Astrocyte (in vitro differentiated cells and primary cell): ENCODE measurements around the gene VPS37B. TPM values are rescaled to one million over a fixed set of nuclear protein-coding genes. Genes with fewer than 3 reads are reported as not detected.

Source experiments
- DNase-seq: peaks from one replicate; pipeline ENCODE4 v3.0.0-alpha.2; 2010; ENCODE audit warnings: low read depth
- FAIRE-seq: peaks from 2 replicates; lab custom pipeline; 2011; peaks lifted over from hg19 to GRCh38; lab: Jason Lieb, UNC
- H2AFZ ChIP-seq: 2 replicates; pipeline ENCODE4 v1.6.0; 2012; ENCODE audit warnings: low read depth, low read length, inconsistent platforms
- H3K27ac ChIP-seq: 2 replicates; pipeline ENCODE4 v1.5.1; 2011; ENCODE audit warnings: low read depth, low read length, inconsistent platforms
- H3K27me3 ChIP-seq: 2 replicates; pipeline ENCODE4 v1.6.0; 2011; ENCODE audit warnings: low read length, inconsistent platforms; ENCODE audit not compliant: insufficient read depth
- H3K36me3 ChIP-seq: 2 replicates; pipeline ENCODE4 v1.5.1; 2011; ENCODE audit warnings: low read length, inconsistent platforms; ENCODE audit not compliant: insufficient read depth
- H3K4me1 ChIP-seq: 2 replicates; pipeline ENCODE4 v1.5.1; 2011; ENCODE audit warnings: low read length, inconsistent platforms; ENCODE audit not compliant: insufficient read depth
- H3K4me2 ChIP-seq: 2 replicates; pipeline ENCODE4 v1.6.0; 2012; ENCODE audit warnings: low read length, inconsistent platforms
- H3K4me3 ChIP-seq: 2 replicates; pipeline ENCODE4 v1.5.1; 2011; ENCODE audit warnings: low read depth, mild to moderate bottlenecking, low read length, inconsistent platforms; ENCODE audit not compliant: insufficient read depth
- H3K79me2 ChIP-seq: 2 replicates; pipeline ENCODE4 v1.6.0; 2012; ENCODE audit warnings: mild to moderate bottlenecking, low read length, inconsistent platforms; ENCODE audit not compliant: insufficient read depth
- H3K9ac ChIP-seq: 2 replicates; pipeline ENCODE4 v1.6.0; 2012; ENCODE audit warnings: mild to moderate bottlenecking, low read length, inconsistent platforms
- H3K9me3 ChIP-seq: 2 replicates; pipeline ENCODE4 v1.5.1; 2012; ENCODE audit warnings: low read depth, mild to moderate bottlenecking, low read length, inconsistent platforms; ENCODE audit not compliant: insufficient read depth
- H4K20me1 ChIP-seq: 2 replicates; pipeline ENCODE4 v1.6.0; 2012; ENCODE audit warnings: low read length, inconsistent platforms; ENCODE audit not compliant: insufficient read depth
- H3K27ac Mint-ChIP-seq: one replicate; pipeline ENCODE4 v1.8.0; 2021; ENCODE audit warnings: mild to moderate bottlenecking, mixed read lengths; ENCODE audit not compliant: unreplicated experiment
- H3K27me3 Mint-ChIP-seq: one replicate; pipeline ENCODE4 v1.8.0; 2021; ENCODE audit warnings: low read depth, mixed read lengths; ENCODE audit not compliant: unreplicated experiment
- H3K36me3 Mint-ChIP-seq: one replicate; pipeline ENCODE4 v1.8.0; 2021; ENCODE audit warnings: low read depth, mixed read lengths; ENCODE audit not compliant: unreplicated experiment
- H3K4me1 Mint-ChIP-seq: one replicate; pipeline ENCODE4 v1.8.0; 2021; ENCODE audit warnings: low read depth, mixed read lengths; ENCODE audit not compliant: unreplicated experiment
- H3K4me3 Mint-ChIP-seq: one replicate; pipeline ENCODE4 v1.8.0; 2021; ENCODE audit warnings: mild to moderate bottlenecking, moderate library complexity, mixed read lengths; ENCODE audit not compliant: unreplicated experiment
- H3K9me3 Mint-ChIP-seq: one replicate; pipeline ENCODE4 v1.8.0; 2021; ENCODE audit warnings: mild to moderate bottlenecking, mixed read lengths; ENCODE audit not compliant: unreplicated experiment
- EZH2 ChIP-seq: IDR thresholded peaks from 2 replicates; pipeline ENCODE4 v1.6.1; 2012; ENCODE audit warnings: mild to moderate bottlenecking, low read length, inconsistent platforms; ENCODE audit not compliant: insufficient read depth
- total RNA-seq: library from RNA; stranded (reverse); gene quantifications from 2 replicates; pipeline ENCODE4 v1.2.1, GENCODE V29; 2021
- TF ChIP-seq, protein P1 (sequence below): IDR thresholded peaks from 2 replicates; pipeline ENCODE4 v1.5.1; 2011; ENCODE audit warnings: low read depth, mild to moderate bottlenecking, inconsistent platforms, low read length, moderate library complexity; ENCODE audit not compliant: insufficient read depth

The VPS37B gene
- total RNA-seq, 1 donor from 2014 or later: 31.4 TPM

DNA sequence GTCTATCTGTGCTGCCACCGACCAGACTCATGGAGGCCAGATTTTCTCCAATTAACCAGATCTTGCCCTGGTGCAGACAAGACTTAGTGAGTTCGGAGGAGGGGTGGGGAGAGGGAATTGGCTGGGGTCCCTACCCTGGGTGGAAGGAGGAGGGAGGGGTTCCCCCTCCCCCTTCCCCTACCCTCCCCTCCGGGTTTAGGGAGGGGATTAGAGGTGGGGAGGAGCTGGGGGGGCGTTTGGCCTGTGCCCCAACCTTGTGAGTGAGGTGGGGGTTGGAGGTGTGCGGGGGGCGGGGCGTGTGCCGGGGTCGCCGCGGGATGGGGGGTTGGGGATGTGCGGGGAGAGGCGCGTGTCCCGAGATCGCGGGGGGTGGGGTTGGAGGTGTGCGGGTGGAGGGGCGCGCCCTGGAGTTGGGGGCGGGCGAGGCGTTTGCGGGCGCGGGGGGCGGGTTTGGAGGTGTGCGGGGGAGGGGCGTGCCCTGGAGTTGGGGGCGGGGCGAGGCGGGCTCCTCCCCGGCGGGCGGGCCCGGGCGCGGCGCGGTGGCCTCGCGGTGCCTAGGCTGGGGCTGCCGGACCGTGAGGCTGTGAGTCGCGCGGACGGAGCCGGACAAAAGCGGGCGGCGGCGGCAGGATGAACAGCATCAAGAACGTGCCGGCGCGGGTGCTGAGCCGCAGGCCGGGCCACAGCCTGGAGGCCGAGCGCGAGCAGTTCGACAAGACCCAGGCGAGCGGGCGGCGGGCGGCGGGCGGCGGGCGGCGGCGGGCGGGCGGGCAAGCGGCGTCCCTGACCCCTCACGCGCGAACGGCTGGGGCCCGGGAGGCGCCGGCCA, 60.8 kb downstream of the VPS37B start, which contains the start of gene HIP1R:
TSS of gene HIP1R (plus strand) at position 537 of the 829 bp plus-strand sequence. CDS start at position 631, 94 bp downstream.
- Histone ChIP-seq H2AFZ (peak within 1 kb of the TSS; percentile 81), H3K27me3 (no peaks in the 10 kb centered on the region), H3K36me3 (no peaks in the 10 kb centered on the region), H3K9me3 (no peaks in the 10 kb centered on the region), H3K9ac (peak within 1 kb of the TSS; percentile 74), H4K20me1 (no peaks in the 10 kb centered on the region), H3K4me1 (peaks cover 4% of the 10 kb centered on the region), H3K4me2 (peak within 1 kb of the TSS; percentile 99), H3K27ac (no peak within 1 kb of the TSS), H3K4me3 (peak within 1 kb of the TSS; percentile 73), H3K79me2 (peaks cover 8% of the 10 kb centered on the region)
- H3K4me3 Mint-ChIP-seq: peak within 1 kb of the TSS; percentile 89
- FAIRE-seq (no peak), DNase-seq (no peak)
- H3K4me1 Mint-ChIP-seq: peaks cover 10% of the 10 kb centered on the region
- TF ChIP-seq, protein P1, sequence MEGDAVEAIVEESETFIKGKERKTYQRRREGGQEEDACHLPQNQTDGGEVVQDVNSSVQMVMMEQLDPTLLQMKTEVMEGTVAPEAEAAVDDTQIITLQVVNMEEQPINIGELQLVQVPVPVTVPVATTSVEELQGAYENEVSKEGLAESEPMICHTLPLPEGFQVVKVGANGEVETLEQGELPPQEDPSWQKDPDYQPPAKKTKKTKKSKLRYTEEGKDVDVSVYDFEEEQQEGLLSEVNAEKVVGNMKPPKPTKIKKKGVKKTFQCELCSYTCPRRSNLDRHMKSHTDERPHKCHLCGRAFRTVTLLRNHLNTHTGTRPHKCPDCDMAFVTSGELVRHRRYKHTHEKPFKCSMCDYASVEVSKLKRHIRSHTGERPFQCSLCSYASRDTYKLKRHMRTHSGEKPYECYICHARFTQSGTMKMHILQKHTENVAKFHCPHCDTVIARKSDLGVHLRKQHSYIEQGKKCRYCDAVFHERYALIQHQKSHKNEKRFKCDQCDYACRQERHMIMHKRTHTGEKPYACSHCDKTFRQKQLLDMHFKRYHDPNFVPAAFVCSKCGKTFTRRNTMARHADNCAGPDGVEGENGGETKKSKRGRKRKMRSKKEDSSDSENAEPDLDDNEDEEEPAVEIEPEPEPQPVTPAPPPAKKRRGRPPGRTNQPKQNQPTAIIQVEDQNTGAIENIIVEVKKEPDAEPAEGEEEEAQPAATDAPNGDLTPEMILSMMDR: no peak
- no peak for TF ChIP-seq EZH2
- H3K27me3 Mint-ChIP-seq: no peaks in the 10 kb centered on the region
- no peaks in the 10 kb centered on the region for H3K9me3 Mint-ChIP-seq
- peak within 1 kb of the TSS; percentile 81 for H3K27ac Mint-ChIP-seq
- H3K36me3 Mint-ChIP-seq: peaks cover 3% of the 10 kb centered on the region

DNA sequence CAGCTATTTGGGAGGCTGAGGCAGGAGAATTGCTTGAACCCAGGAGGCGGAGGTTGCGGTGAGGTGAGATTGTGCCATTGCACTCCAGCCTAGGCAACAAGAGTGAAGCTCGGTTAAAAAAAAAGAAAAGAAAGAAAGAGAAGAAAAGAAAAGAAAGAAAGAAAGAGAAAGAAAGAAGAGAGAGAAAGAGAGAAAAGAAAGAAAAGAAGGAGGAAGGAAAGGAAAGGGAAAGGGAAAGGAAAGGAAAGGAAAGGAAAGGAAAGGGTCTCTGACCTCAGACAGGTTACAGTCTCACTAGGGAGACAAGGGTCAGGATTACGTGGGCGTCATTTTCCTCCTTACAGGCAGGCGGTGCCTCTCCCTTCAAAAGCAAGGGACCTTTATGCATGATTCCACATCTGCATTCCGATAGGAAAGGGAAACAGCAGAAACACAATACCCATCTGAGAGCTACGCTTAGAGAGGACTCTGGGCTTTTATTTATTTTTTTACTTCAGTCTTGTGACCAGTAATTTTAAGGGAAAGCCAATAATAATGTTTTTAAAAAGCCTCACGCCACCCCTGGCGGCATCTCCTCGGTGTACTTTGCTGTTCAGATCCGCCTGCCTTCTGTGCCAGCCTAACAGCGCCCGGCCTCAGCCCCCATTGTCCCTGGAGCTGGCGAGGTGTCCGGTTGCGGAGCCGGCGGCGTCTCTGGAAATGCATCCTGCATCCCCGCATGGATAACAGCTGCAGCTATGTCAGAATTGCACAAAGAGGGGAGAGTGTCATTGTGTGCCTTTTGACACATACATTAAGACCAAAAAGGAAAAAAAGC, 61.6 kb downstream of the VPS37B start:
- H3K79me2 ChIP-seq: peaks cover 8% of the 10 kb centered on the region
- H3K27ac ChIP-seq: no peak overlapping the region
- peak overlapping the region; percentile 54 for H3K9ac ChIP-seq
- no peaks in the 10 kb centered on the region for H3K9me3 Mint-ChIP-seq
- H3K36me3 ChIP-seq: no peaks in the 10 kb centered on the region
- no peaks in the 10 kb centered on the region for H3K27me3 Mint-ChIP-seq
- H3K4me2 ChIP-seq: peak overlapping the region; percentile 92
- H3K4me1 Mint-ChIP-seq: peaks cover 10% of the 10 kb centered on the region
- DNase-seq: no peak
- H4K20me1 ChIP-seq: no peaks in the 10 kb centered on the region
- H3K27me3 ChIP-seq: no peaks in the 10 kb centered on the region
- no peak for TF ChIP-seq EZH2
- TF ChIP-seq, protein P1: no peak
- H2AFZ ChIP-seq: peak overlapping the region; percentile 81
- no peak for FAIRE-seq
- H3K4me3 ChIP-seq: peak overlapping the region; percentile 52
- peak overlapping the region; percentile 89 for H3K4me3 Mint-ChIP-seq
- H3K27ac Mint-ChIP-seq: peak overlapping the region; percentile 81
- peaks cover 1% of the 10 kb centered on the region for H3K36me3 Mint-ChIP-seq
- H3K4me1 ChIP-seq: peaks cover 4% of the 10 kb centered on the region
- no peaks in the 10 kb centered on the region for H3K9me3 ChIP-seq
